RPMI8226 (cell line): ENCODE measurements around the gene RAE1.
A peak's percentile ranks its signal among the peaks of the same experiment; 100 is the strongest.
"Not testable (repeated sequence)": the region's sequence is repeated elsewhere in the genome, so short reads cannot be mapped to it uniquely, and the experiment has no call there.

Source experiments
- DNase-seq: peaks from one replicate; pipeline ENCODE4 v3.0.0-alpha.2; 2015

The RAE1 gene

GRCh38 chr20:57326667-57327455 lies 24.2 kb upstream of the RAE1 start:
- peak; percentile 88 for DNase-seq

DNA sequence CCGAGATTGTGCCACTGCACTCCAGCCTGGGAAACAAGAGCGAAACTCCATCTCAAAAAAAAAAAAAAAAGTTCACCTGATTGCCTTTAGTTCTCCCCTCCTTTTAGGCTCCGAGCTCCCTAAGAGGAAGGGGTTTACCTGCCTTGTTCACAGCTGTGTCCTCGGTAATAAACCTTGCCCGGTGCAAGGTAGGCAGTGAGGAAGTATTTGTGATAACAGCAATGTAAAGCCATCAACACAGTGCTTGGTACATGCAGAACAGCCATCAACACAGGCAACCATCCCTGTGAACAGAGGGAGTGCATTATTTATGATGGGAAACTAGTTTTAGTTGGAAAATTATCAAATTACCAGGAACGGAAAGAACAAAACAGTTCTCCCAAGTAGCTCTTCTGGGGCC lies 23.2 kb upstream of the RAE1 start:
- DNase-seq: no peak

DNA sequence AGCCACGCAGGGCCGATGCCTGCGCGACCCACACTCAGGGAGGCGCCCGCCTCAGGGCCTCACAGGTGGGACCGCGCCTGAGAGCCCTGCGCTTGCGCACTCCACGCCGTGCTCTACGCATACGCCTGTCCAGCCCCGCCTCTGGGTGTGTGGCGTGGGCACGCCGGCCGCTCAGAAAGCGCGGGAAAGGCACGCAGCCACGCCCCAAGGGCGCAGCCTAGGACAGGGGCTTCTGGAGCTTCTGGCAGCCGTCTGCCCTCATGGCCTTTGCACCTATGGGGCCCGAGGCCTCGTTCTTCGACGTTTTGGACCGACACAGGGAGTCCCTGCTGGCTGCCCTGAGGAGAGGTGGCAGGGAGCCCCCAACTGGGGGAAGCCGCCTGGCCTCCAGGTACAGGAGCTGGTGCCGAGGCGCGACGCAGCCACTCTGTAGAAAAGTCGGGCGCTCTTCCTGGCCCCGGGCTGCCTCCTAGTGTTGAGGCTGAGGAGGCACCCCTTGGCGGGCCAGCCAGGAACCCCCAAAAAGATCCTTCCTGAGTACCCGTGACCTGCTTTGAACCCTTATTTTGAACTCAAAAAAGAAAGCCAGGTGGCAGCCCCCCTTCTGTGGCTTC lies 21.3 kb upstream of the RAE1 start, which contains the start of gene SPO11:
Gene SPO11 (plus strand): TSS at position 196 of the 614 bp plus-strand sequence. CDS start 65 bp downstream, at position 261.
- DNase-seq: no peak

- no peak for DNase-seq
Measured at GRCh38 chr20:57330998-57331397, 20.1 kb upstream of the RAE1 start.

DNA sequence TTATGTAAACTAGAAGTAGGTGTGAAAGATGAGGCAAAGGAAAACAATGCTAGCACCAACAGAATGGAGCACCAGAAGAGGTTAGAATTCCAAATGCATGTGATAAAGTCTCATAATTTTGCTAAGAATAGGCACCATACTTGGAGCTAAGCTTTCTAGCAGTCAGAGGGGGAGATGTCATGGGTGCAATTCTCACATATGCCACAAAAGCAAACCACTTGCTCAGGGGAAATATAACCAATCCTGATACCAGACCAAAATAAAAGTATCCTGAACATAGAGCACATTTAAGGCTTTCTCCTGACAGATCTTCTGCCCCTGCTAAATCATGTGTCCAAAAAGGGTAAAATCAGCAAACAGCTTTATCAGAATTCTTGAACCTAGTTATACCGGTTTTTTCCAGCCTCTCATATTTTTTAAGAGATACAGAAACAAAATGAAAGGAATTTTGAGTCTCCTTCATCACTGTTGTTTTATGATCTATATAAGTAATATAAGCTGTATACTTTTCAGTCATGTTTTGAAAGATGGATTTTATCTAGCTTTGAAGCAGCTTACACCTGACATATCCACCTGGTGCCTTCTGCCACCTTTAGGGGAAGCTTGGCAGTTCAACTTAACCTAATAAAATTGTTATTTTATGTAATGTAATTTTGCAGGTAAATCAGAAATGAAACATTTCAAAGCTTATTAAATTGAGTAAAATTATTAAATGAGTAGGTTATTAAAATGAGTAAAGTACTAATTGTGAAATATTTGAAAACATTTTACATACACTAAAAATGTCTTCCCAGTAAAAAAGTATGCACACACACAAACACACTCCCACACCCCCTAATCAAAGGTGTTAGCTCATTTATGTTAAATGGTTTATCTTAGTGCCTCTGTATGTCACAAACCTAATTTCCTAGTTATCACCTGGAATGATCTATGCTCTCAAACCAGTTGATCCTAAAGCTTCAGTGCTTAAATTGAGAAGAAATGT lies 18.7 kb upstream of the RAE1 start:
- DNase-seq: peak; percentile 51

- DNase-seq: peak; percentile 30
Measured at GRCh38 chr20:57335392-57335791, 15.7 kb upstream of the RAE1 start.

DNA sequence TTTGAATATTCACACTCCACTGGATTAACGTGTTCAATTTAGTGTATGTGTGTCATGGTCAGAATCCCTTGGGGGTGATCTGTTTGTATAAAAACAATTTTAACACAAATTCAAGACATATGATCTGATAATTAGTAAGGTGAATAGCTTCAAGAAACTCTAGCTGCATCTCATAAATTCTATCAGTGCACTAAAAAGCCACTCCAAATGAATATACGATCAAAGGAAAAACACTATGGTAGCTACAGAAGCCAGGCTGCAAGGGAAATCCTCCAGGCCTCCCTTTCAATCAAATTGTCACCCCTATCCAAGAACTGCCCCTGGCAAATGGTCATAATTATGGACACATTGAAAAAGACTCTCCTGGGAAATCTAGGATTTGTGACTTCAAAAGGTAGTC lies 9.4 kb upstream of the RAE1 start:
- no peak for DNase-seq

DNA sequence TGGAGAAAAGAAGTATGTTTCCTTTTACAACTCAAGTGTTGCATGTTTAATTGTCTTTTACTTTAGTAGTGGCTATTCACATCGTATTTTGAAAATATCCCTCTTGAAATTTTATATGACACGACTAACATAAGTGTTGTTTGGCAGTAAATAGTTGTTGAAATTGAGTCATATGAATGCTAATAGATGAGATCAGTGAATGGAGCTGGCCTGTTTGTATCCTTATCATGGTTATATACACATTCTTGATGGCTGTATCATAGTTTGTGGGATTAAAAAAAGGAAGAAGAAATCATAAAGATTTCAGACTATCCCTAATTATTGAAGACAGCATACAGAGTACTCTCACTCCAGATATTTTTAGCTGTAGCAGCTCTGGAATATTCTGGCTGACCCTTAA lies 8.2 kb upstream of the RAE1 start:
- no peak for DNase-seq

- DNase-seq: peak; percentile 81
Measured at GRCh38 chr20:57346477-57346876, 4.6 kb upstream of the RAE1 start.

DNA sequence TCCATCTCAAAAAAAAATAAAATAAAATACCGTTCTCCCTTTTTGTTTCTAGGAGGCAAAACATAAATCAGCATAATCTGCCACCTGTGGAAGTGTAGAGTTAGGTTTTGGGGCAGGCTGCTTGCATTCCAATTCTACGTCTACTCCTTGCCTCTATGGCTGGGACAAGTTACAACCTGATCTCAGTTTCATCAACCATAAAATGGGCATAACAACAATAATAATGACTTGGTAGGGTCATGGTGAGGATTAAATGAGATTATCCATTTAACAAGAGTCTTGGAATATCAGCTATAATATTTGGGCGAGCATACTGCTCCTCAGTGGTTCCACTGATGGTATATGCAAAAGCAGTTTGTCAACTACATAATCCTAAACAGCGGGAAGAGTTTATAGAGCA lies 3.7 kb upstream of the RAE1 start:
- DNase-seq: no peak

- DNase-seq: not testable (repeated sequence)
Measured at GRCh38 chr20:57348200-57348921, 2.7 kb upstream of the RAE1 start.

DNA sequence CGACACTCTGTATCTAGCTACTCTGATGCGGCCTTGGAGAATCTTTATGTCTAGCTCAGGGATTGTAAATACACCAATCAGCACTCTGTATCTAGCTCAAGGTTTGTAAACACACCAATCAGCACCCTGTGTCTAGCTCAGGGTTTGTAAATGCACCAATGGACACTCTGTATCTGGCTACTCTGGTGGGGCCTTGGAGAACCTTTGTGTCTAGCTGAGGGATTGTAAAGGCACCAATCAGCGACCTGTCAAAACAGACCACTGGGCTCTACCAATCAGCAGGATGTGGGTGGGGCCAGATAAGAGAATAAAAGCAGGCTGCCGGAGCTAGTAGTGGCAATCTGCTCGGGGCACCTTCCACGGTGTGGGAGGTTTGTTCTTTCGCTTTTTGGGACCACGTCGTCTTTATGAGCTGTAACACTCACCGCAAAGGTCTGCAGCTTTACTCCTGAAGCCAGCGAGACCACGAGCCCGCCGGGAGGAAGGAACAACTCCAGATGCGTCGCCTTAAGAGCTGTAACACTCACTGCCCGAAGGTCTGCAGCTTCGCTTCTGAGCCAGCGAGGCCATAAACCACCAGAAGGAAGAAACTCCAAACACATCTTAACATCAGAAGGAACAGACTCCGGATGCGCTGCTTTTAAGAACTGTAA lies 2.0 kb upstream of the RAE1 start:
- not testable (repeated sequence) for DNase-seq

DNA sequence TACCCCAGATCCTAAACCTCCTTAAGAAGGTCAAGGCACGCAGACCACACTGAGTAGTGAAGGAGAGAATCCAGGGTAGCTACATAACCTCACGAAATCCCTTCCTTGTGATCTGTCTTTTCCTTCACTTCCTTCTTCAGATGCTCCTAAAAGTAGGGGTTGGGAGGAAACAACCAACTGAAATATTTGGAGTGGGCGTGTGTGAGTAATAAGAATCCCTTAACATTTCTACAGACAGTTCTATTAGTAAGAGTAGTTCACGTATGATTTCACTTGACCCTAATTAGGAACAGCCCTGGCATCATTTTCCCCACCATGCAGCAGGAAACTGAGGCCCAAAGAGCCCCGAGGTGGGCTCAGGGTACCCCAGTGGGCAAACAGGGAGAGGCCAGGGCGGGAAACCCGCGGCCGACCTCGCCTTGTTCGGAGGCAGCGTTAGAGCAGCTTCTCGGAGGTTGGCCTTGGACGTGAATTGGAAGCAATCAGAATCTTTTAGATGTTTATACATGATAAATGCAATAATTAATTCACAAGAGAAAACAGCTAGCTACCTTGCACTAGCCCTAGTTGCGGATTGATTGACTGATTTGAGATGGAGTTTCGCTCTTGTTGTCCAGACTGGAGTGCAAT lies 859 bp upstream of the RAE1 start:
- DNase-seq: no peak

DNA sequence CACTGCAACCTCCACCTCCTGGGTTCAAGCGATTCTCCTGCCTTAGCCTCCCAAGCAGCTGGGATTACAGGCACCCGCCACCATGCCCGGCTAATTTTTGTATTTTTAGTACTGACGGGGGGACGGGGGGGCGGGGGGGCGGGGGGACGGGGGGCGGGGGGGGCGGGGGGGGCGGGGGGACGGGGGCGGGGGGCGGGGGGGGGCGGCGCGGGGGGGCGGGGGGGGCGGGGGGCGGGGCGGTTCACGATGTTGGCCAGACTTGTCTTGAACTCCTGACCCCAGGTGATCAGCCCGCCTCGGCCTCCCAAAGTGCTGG lies 371 bp upstream of the RAE1 start:
- DNase-seq: not testable (repeated sequence)

DNA sequence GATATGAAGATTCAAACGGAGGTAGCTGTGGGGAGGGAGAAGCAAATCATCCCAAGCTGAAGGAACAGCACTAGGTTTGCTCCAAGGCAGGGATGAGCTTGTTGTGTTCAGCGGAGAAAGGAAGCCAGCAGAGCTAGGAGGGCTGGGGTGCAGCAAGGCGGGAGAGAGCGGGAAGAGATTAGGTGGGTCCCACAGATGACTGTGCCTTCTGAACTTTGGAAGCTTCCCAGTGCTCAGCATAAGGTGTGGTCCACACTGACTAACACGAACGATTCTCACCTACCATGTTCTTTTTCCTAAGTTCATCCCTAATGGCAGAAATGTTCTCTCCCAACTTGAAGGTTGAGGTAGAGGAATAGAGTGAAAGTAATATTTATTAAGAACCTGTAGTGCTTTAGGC lies 1.2 kb downstream of the RAE1 start:
- DNase-seq: no peak

DNA sequence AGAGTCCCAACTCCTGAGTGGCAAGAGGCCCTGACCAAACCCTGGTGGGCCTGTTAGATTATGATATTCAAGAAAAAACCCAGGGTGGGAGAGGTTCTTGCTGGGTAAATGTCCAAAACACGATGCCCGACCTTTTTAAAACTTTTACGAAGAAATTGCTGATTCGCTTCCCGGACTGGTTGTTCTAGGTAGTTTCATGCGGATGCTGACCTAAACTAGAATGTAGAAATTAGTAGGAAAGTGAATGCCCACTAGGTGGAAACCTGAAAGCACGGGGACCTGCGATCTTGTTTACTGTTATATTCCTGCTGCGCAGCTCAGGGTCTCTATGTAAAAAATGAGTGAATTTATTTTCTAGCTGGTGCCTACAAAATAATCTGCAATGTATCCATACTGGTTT lies 2.3 kb downstream of the RAE1 start:
- no peak for DNase-seq

- no peak for DNase-seq
Measured at GRCh38 chr20:57361517-57361916, 10.5 kb downstream of the RAE1 start.

DNA sequence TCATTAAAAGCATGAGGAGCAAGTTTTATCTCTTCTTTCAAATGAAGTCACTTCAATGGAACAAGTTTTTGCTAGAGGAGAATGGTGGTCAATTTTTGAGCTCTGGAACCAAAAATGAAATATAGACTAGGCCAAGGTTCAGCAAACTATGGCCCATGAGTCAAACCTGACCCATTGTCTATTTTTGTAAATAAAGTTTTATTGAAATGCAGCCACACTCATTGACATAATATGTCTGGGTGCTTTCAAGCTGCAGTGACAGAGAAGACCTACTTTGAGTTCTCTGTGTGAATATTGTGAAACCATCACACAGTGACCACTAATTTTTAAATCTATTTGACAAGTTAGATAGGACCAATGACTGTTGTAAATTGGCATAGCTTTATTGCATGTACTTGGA lies 13.4 kb downstream of the RAE1 start:
- no peak for DNase-seq

DNA sequence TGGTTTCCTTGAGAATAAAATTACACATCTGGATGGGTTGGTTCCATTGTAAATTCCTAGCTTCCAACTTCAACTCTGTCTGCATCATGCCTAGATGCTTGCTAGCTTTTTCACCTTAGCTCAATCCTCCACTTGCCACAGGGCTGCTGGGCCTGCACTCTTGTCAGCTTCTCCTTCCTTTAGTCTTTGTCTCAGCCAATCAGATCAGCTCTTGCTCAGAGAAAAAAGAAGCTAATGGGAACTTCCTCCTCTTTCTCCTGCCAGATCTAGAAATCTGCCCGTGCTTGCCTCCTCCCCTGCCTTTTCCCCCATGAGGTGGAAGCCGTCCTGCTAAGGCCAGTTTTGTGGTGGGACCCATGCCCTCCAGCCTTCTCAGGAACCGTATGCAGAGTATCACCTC lies 18.5 kb downstream of the RAE1 start:
- no peak for DNase-seq

GRCh38 chr20:57370316-57370715 lies 19.3 kb downstream of the RAE1 start:
- DNase-seq: no peak

DNA sequence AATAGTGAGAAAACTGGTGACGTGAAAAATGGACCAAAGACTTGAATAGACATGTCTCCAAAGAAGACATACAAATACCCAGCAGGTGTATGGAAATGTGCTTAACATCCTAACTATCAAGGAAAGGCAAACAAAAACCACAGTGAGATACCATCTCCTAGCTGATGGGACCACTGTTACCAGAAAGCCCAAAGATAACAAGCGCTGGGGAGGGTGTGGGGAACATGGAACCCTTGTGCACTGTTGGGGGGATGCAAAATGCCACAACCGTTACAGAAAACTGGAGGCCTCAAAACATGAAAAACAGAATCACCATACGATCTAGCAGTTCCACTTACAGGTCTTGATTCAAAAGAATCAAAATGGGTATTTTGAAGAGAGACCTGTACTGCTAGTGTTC lies 20.3 kb downstream of the RAE1 start:
- DNase-seq: no peak

GRCh38 chr20:57372157-57372556 lies 21.1 kb downstream of the RAE1 start:
- no peak for DNase-seq
